H9 (cell line): ENCODE results near the gene SERPINE3. TPM values are rescaled to one million over a fixed set of nuclear protein-coding genes. Genes with fewer than 3 reads are reported as not detected.

Source experiments
- DNase-seq: peaks from one replicate; pipeline ENCODE4 v3.0.0-alpha.2; 2017
- H2AFZ ChIP-seq: one replicate; pipeline ENCODE4 v1.6.1; 2013; ENCODE audit warnings: mild to moderate bottlenecking, low read length, control low read depth, moderate library complexity
- H2AK5ac ChIP-seq: 2 replicates; pipeline ENCODE4 v1.6.1; 2013; ENCODE audit warnings: low read length, control low read depth, mixed read lengths; ENCODE audit not compliant: insufficient read length
- H2BK120ac ChIP-seq: one replicate; pipeline ENCODE4 v1.6.1; 2013; ENCODE audit warnings: low read depth, mild to moderate bottlenecking, low read length, control low read depth, inconsistent platforms; ENCODE audit not compliant: poor library complexity, severe bottlenecking
- H2BK12ac ChIP-seq: 2 replicates; pipeline ENCODE4 v1.6.1; 2013; ENCODE audit warnings: low read length, control low read depth, mixed read lengths, low read depth; ENCODE audit not compliant: insufficient read length
- H2BK15ac ChIP-seq: 2 replicates; pipeline ENCODE4 v1.6.1; 2013; ENCODE audit warnings: low read depth, low read length, control low read depth
- H2BK20ac ChIP-seq: one replicate; pipeline ENCODE4 v1.6.1; 2013; ENCODE audit warnings: low read depth, mild to moderate bottlenecking, low read length, control low read depth, inconsistent platforms; ENCODE audit not compliant: poor library complexity, severe bottlenecking
- H2BK5ac ChIP-seq: 2 replicates; pipeline ENCODE4 v1.6.1; 2013; ENCODE audit warnings: low read length, control low read depth, mixed read lengths; ENCODE audit not compliant: insufficient read length
- H3K14ac ChIP-seq: 2 replicates; pipeline ENCODE4 v1.6.1; 2013; ENCODE audit warnings: low read length, control low read depth; ENCODE audit not compliant: insufficient read depth
- H3K18ac ChIP-seq: 2 replicates; pipeline ENCODE4 v1.6.1; 2013; ENCODE audit warnings: low read depth, mild to moderate bottlenecking, mixed read lengths, low read length, control low read depth; ENCODE audit not compliant: insufficient read length
- H3K23ac ChIP-seq: 2 replicates; pipeline ENCODE4 v1.6.1; 2013; ENCODE audit warnings: low read length, control low read depth, mixed read lengths, low read depth; ENCODE audit not compliant: insufficient read length
- H3K23me2 ChIP-seq: 2 replicates; pipeline ENCODE4 v1.6.1; 2013; ENCODE audit warnings: low read depth, mild to moderate bottlenecking, mixed read lengths, low read length, control low read depth; ENCODE audit not compliant: insufficient read length, poor library complexity, severe bottlenecking
- H3K27ac ChIP-seq: 2 replicates; pipeline ENCODE4 v1.5.1; 2013; ENCODE audit warnings: low read length, control low read depth, mixed read lengths, low read depth; ENCODE audit not compliant: insufficient read length
- H3K27me3 ChIP-seq: 2 replicates; pipeline ENCODE4 v1.6.1; 2013; ENCODE audit warnings: low read length, control low read depth, inconsistent platforms; ENCODE audit not compliant: insufficient read depth
- H3K4ac ChIP-seq: 2 replicates; pipeline ENCODE4 v1.6.1; 2013; ENCODE audit warnings: low read depth, mild to moderate bottlenecking, control low read depth, inconsistent platforms, low read length, moderate library complexity
- H3K4me1 ChIP-seq: 2 replicates; pipeline ENCODE4 v1.6.1; 2013; ENCODE audit warnings: low read length, control low read depth, inconsistent platforms; ENCODE audit not compliant: insufficient read depth
- H3K4me2 ChIP-seq: 2 replicates; pipeline ENCODE4 v1.6.1; 2013; ENCODE audit warnings: low read length, control low read depth, mixed read lengths; ENCODE audit not compliant: insufficient read length, insufficient read depth
- H3K56ac ChIP-seq: 2 replicates; pipeline ENCODE4 v1.6.1; 2013; ENCODE audit warnings: low read depth, mild to moderate bottlenecking, mixed read lengths, low read length, control low read depth; ENCODE audit not compliant: insufficient read length
- H3K79me1 ChIP-seq: 2 replicates; pipeline ENCODE4 v1.6.1; 2013; ENCODE audit warnings: low read depth, mild to moderate bottlenecking, moderate library complexity, low read length, control low read depth, inconsistent platforms; ENCODE audit not compliant: insufficient read depth, poor library complexity, severe bottlenecking
- H3K79me2 ChIP-seq: 2 replicates; pipeline ENCODE4 v1.6.1; 2013; ENCODE audit warnings: low read length, control low read depth, inconsistent platforms; ENCODE audit not compliant: insufficient read depth
- H3K9ac ChIP-seq: 2 replicates; pipeline ENCODE4 v1.6.1; 2013; ENCODE audit warnings: low read length, control low read depth, mixed read lengths; ENCODE audit not compliant: insufficient read length; ENCODE audit errors: extremely low read depth
- H3K9me3 ChIP-seq: one replicate; pipeline ENCODE4 v1.6.1; 2013; ENCODE audit warnings: low read depth, low read length, inconsistent platforms; ENCODE audit not compliant: control insufficient read depth
- H3T11ph ChIP-seq: one replicate; pipeline ENCODE4 v1.6.1; 2013; ENCODE audit warnings: mild to moderate bottlenecking, low read length, control low read depth, inconsistent platforms
- H4K20me1 ChIP-seq: one replicate; pipeline ENCODE4 v1.6.1; 2013; ENCODE audit not compliant: control insufficient read depth, insufficient read length, insufficient read depth
- H4K5ac ChIP-seq: 2 replicates; pipeline ENCODE4 v1.6.1; 2013; ENCODE audit warnings: low read depth, mild to moderate bottlenecking, mixed read lengths, low read length, control low read depth; ENCODE audit not compliant: insufficient read length
- H4K8ac ChIP-seq: replicated peaks from 2 replicates; pipeline ENCODE4 v1.6.1; 2013; ENCODE audit warnings: low read length, control low read depth, mixed read lengths, low read depth; ENCODE audit not compliant: insufficient read length
- H4K91ac ChIP-seq: 2 replicates; pipeline ENCODE4 v1.6.1; 2013; ENCODE audit warnings: low read depth, mild to moderate bottlenecking, moderate library complexity, mixed read lengths, low read length, control low read depth; ENCODE audit not compliant: insufficient read length
- H3K27ac Mint-ChIP-seq, 3 experiments: 2 replicates in 2 of 3; 3 replicates in 1 of 3; pipeline ENCODE4 v1.8.0; 2020 to 2021; ENCODE audit warnings: mixed read lengths in 3 of 3, mild to moderate bottlenecking in 1 of 3, moderate library complexity in 1 of 3
- H3K27me3 Mint-ChIP-seq: 2 replicates; pipeline ENCODE4 v1.8.0; 2021; ENCODE audit warnings: low read depth, mild to moderate bottlenecking, moderate library complexity, mixed read lengths
- H3K36me3 Mint-ChIP-seq, 3 experiments: 2 replicates in 2 of 3; 3 replicates in 1 of 3; pipeline ENCODE4 v1.8.0; 2020 to 2021; ENCODE audit warnings: low read depth in 3 of 3, mixed read lengths in 3 of 3; ENCODE audit not compliant: insufficient read depth in 1 of 3
- H3K4me1 Mint-ChIP-seq, 2 experiments: 2 replicates each; pipeline ENCODE4 v1.8.0; 2020; ENCODE audit warnings: mixed read lengths in 2 of 2
- H3K4me3 Mint-ChIP-seq, 2 experiments: 2 replicates in 1 of 2; 3 replicates in 1 of 2; pipeline ENCODE4 v1.8.0; 2020 to 2021; ENCODE audit warnings: mild to moderate bottlenecking in 2 of 2, mixed read lengths in 2 of 2, moderate library complexity in 1 of 2
- H3K9me3 Mint-ChIP-seq, 2 experiments: 2 replicates in 1 of 2; 3 replicates in 1 of 2; pipeline ENCODE4 v1.8.0; 2020; ENCODE audit warnings: mild to moderate bottlenecking in 2 of 2, mixed read lengths in 2 of 2, moderate library complexity in 1 of 2
- WGBS: extraction: QIAGEN DNeasy Blood & Tissue Kit; methylation state at CpG from one replicate; pipeline ENCODE4 v1.1.7; 2013; ENCODE audit warnings: missing lambda C conversion rate, low lambda C conversion rate, mixed read lengths; ENCODE audit not compliant: insufficient read length; ENCODE audit errors: extremely low coverage; 5-methylcytosine and 5-hydroxymethylcytosine counted together
- total RNA-seq: library from RNA; stranded (reverse); gene quantifications from 2 replicates; pipeline ENCODE4 v1.2.1, GENCODE V29; 2021
- TF ChIP-seq, protein P1 (sequence below): fragments of 200-600 bp; sonication (generic); conservative IDR thresholded peaks from 3 replicates; pipeline ENCODE4 v1.8.0; 2021; ENCODE audit warnings: antibody characterized with exemption, mild to moderate bottlenecking

Gene SERPINE3
- total RNA-seq, 1 experiment from 2014 or later = not detected

DNA sequence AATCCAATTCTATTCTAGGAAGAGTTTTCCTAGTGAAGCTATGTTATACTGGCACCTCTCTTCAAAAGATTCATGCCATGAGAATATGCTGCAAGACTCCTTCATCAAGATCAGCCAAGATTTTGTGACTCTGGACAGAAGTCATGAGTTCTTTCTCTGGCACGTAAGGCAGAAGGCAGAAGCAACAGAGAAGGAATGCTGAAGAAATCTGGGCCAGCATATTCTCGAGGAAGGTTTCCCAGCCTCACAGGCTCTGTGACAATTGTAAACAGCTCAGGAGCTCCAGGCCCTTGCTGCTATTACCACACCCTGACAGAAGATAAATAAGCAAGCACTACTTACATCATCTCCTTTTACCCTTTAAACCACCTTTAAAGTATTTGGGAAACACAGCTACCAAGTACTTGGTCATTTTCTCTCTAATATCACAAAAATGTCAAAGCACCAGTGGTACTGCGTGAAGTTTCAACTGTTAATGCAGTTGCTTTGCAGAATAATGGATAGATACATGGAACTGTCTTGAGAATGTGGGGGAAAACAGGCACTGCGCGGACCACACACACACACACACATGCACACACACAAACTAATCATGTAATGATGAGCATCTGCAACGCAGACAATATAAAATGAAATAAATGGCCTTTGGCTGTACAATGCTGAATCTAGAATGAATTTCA is 57.9 kb downstream of the SERPINE3 start:
- Histone ChIP-seq H2BK15ac (no peak overlapping the region), H2BK120ac (no peak overlapping the region), H3T11ph (no peak overlapping the region), H2BK20ac (no peak overlapping the region), H4K8ac (no peak overlapping the region), H2BK5ac (no peak overlapping the region), H3K14ac (no peak overlapping the region), H3K27ac (no peak overlapping the region), H3K4ac (no peak overlapping the region), H3K79me1 (no peaks in the 10 kb centered on the region), H3K9ac (no peak overlapping the region), H3K4me1 (peaks cover 3% of the 10 kb centered on the region), H2AK5ac (no peak overlapping the region), H3K4me2 (no peak overlapping the region), H2BK12ac (no peak overlapping the region), H4K20me1 (no peaks in the 10 kb centered on the region), H3K79me2 (no peaks in the 10 kb centered on the region; the same call in 1 of the 2 replicates), H3K56ac (no peak overlapping the region), H2AFZ (no peak overlapping the region), H3K23me2 (no peaks in the 10 kb centered on the region), H3K9me3 (no peaks in the 10 kb centered on the region), H4K5ac (no peak overlapping the region), H3K27me3 (no peaks in the 10 kb centered on the region), H3K23ac (no peak overlapping the region), H3K18ac (no peak overlapping the region), H4K91ac (no peak overlapping the region)
- Mint-ChIP-seq H3K4me1 (peaks cover 19 to 37% of the 10 kb centered on the region in 2 experiments), H3K9me3 (no peaks in the 10 kb centered on the region), H3K27ac (peak overlapping the region in 2 of 3 experiments; percentile 53 to 86; a peak in 4 of 7 replicates), H3K36me3 (peaks cover 0 to 10% (median 2%) of the 10 kb centered on the region in 3 experiments; a peak in 3 of 7 replicates), H3K27me3 (no peaks in the 10 kb centered on the region), H3K4me3 (no peak overlapping the region)
- DNase-seq = no peak
- WGBS = no CpG with 5 or more reads among the region's 6 CpGs
- TF ChIP-seq, protein P1, sequence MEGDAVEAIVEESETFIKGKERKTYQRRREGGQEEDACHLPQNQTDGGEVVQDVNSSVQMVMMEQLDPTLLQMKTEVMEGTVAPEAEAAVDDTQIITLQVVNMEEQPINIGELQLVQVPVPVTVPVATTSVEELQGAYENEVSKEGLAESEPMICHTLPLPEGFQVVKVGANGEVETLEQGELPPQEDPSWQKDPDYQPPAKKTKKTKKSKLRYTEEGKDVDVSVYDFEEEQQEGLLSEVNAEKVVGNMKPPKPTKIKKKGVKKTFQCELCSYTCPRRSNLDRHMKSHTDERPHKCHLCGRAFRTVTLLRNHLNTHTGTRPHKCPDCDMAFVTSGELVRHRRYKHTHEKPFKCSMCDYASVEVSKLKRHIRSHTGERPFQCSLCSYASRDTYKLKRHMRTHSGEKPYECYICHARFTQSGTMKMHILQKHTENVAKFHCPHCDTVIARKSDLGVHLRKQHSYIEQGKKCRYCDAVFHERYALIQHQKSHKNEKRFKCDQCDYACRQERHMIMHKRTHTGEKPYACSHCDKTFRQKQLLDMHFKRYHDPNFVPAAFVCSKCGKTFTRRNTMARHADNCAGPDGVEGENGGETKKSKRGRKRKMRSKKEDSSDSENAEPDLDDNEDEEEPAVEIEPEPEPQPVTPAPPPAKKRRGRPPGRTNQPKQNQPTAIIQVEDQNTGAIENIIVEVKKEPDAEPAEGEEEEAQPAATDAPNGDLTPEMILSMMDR = no peak
